ENCODE data around the gene HOXA7.

The HOXA7 gene

DNA sequence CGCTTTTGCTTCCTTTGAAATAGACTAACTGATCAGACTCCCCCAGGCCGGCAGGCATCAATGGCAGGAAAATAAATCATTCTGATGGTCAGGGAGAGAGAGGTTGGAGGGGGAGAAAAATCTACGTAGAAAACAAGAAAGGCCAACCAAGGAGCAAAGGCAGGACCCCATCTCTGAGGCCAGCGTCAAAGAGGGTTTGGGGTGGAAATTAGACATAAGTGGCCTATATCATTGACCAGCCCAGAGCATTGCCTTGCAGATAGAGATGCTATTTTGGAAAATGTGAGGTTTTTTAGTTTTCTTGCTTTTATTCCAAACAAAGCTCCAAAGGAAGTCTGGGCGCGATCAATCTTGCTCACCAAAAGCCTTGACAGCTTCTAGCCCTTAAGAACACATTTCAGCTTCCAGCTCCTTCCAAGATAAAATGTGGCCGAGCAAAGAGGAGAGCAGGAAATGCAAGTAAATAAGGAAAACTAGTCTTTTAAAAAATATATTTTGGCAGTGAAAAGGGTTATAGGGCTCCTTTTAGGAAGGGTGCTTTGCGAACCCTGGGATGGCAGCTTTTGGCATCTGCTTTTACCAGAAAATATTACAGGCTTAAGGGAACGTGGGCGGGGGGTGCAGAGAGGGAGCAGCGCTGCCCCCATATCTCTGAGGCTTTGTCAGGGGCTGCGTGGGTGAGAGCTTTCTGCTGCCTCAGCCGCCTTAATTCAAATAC lies 52.0 kb downstream of the HOXA7 start:
- no peak for DNase-seq

Data from GDM1 (cell line).